Stimulated activated CD8-positive, alpha-beta memory T cell treated with anti-CD3 and anti-CD28 coated beads, Interleukin-2, amount 100 ng/mL, for 1 hour (primary cell): Measurements from ENCODE around the gene LAMA5.

Experiments
- DNase-seq, 2 donors: peaks; one replicate each; pipeline ENCODE4 v3.0.0-alpha.2; 2020; ENCODE audit warnings: low read depth in 2 of 2

Gene LAMA5

DNA sequence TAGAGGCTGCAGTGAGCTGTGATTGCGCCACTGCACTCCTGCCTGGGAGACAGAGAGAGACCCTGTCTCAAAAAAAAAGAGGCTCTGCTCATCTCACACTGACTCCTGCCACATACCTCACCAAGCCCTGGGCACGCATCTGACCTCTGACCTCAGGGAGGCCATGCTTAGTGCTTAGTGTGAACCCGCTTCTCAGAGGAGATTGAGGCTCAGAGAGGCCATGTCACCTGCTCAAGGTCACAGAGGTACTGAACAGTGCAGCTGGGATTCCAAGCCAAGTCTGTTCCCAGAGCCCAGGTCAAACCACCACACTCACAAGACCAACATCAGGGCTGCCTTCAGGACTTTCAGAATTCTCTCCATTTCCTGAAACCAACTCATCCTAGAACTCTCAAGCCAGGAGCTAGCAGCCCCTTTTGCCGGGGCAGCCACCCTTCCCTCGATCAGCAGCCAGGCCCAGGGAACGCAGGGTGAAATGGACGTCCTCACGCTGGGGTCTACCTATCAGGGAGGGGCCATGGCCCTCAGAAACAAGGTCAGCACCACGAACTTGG is 37.1 kb upstream of the LAMA5 start:
- no peak for DNase-seq

DNA sequence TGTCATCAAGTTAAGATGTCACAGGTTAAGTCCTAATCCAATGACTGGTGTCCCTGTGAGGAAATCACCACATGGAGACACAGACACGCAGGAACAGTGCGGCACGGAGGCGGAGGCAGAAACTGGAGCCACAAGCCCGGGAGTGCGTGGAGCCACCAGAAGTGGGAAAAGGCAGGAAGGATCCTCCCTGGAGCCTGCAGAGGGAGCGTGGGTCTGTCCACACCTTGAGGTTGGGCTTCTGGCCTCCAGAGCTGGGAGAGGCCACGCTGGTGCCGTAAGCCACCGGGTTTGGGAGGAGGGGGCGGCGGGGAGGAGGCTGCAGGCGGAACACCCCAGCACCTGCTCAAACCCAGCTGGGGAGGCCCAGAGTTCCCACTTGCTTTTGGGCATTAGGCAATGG is 36.2 kb upstream of the LAMA5 start:
- no peak for DNase-seq

DNA sequence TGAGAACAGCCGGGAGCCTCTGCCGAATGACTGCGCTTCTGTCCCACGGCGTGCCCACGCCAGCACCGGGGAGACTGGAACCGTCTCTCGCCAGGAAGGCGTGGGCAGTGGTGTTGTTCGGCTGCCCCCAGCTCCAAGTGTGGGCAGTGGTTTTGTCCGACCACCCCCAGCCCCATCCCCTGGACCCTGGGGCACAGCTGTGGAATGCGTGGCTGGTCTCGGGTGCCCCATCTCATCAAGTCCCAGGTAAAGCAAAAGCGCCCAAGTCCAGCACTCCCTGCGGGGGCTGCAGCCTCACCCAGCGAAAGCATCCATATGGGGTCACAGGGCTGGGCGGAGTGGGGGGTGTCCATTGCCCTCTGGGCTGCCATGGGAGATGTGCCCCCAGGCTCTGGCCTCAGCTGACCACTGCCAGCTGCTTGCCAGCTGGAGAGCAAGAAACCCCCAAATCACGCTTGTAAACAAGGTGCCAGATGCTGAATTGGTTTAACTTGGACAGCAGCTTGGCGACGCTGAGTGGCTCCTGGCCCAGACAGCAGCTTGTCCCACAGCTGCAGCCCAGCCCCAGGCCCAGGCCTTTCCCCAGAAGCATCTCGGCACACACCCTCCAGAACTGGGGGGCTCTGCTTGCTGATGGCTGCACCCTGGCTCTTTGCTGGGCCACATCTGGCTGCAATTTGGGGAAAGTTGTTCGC is 35.5 kb upstream of the LAMA5 start:
- no peak for DNase-seq

DNA sequence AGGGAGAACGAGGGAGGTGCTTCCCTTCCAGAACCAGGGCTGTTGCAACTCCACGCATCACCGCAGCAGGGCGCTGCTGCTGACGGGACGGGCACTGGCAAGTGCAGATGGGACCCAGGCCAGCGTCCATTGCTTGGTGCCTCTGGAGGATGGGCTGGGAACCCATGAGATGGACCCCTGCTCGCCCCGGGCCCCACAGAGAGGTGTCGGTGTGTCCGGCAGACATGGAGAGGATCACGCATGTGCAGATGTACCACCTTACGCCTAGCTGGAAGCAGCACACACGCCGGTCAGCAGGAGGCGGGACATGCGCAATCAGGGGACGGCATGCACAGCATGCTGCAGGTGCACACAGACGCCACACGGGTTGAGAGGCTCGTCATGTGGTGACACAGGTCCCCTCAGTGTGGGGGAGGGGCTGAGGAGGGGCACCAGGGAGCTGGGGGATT is 34.2 kb upstream of the LAMA5 start:
- DNase-seq: no peak

DNA sequence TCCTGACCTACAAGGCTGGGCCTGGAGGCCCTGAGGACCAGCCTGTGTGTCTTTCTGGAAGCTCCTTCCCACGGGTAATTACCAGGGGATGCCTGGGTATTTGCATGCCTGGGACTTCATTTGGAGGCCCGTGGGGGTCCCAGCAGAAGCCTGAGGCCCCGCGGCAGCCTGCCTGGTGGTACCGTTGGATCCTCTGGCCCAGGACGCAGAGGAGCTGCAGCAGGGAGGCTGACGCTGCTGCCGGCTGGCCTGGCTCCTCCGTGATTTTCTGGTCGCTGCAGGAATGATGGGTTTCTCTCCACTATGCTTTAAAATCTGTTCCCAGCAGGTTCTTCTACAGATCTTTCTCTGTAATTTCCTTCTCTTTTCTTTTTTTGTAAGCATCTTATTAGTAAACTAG is 33.4 kb upstream of the LAMA5 start:
- DNase-seq: no peak

DNA sequence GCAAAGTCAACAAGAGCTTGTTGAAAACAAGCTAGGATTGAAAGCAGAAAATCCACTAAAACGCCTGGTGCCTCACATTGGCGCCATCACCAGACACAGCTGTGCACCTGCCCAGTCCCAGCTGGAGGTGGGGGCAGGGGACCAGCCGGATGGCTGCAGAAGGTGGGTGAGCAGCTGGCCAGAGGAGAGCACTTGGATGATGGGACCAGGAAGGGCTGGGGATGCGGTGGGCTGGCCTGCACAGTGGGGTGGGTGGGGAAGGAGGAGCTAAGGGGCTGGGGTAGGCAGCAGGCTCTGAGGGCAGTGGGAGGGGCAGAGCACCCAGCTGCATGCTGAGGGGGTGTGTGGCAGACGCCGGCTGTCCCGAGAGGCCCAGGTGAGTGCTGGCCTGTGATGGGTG is 32.9 kb upstream of the LAMA5 start:
- no peak for DNase-seq

DNA sequence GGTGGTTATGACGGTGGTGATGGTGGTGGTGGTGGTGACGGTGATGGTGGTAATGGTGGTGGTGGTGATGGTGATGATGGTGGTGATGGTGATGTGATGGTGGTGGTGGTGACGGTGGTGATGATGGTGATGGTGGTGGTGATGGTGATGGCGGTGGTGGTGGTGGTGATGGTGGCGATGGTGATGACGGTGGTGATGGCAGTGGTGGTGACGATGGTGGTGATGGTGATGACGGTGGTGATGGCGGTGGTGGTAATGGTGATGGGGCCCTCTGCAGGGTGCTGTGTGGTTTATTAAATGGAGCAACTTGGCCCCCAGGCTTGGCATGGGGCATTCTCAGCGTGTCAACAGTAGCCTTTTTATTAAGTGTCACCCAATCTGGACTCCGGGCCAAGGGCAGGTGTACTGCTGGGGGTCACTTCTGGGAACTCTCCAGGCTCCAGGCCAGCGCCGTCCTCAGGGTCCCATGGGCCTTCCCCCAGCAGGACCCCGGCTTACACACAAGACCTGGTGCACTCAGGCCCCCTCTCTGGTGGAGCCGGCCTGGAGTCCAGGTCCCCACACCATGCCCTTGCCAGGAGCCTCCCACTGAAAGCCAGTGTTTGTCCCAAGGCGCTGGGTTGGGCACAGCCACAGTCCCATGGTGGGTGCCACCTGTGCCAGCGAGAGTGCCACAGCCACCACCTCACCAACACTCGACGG is 31.2 kb upstream of the LAMA5 start:
- no peak for DNase-seq

DNA sequence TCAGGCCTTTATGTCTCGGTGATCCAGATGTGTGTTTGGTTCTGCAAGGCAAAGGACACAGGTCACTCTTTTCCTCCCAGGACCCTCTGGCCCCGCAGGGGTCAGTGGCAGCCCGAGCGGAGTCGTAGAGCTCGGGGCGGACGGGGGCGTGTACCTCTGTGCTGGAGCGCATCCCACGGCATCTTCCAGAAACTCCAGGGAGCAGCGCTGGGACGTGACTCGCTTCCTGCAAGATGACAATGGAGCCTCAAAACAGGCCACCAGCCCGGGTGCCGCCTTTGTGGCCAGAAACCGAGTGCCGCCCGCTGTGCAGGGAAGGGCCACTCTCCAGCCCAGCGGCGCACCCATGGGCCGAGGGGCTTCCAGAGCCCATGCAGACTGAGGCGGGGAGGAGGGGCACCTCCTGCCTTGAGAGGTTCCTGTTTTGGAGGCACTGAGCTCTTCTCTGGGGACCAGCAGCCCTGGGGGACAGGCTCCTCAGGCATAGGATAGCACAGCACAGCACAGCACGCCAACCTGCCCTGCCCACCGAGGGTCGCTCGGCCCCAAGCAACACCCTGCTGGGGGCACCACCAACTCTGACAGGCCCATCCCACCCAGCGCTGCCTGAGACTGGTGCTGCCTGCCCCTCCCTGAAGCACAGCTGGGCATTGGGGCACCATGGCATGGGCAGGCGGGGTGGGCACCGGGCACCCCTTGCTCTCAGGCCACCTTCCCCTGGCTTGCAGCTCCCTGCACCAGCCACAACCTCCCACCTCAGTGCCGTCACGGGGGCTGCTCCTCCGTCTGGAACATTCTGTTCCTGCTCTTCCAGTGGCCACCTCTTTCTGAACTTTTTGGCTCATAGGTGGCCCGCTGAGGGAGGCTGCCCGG is 29.5 kb upstream of the LAMA5 start:
- DNase-seq: no peak

DNA sequence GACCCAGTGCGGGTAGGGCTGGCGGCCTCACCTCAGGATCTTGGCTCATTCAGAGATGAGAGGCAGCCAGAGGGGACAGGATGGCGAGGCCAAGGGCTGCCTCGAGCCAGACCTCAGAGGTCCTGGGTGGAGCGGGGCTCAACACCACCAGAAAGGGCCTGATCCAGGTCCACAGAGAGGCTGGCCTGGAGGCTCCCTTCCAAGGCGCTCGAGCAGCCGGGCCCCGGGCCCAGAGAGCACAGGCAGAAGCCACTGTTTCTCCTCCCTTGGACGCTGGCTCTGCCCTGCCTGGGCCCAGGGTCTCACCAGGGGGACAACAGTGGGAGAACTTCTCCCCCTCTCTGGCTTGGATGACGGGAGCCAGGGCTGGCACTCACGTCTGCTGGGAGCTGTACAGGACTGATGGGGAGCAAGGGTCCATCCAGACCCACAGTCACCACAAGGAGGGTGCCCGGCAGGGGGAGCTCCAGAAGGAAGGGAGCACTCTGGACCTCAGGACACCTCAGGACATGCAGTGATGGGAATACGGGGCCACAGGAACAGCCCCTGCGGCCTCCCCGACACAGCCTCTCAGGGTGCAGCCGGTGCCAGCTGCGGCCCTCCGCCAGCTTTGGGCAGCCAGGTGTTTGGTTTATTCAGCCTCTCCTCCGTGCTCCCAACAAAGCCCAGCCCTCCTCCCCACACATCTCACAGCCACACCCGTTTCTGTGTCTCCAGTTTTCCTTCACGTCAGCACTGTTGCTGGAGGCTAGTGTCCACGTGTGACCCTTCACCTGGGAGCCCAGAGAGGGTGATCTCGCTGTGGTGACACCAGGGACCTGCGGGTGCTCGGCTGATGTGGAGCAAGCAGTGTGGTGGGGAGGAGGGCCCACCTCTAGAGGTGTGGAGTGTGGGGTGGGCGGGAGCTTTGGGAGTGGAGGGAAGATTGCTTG is 28.5 kb upstream of the LAMA5 start:
- no peak for DNase-seq

DNA sequence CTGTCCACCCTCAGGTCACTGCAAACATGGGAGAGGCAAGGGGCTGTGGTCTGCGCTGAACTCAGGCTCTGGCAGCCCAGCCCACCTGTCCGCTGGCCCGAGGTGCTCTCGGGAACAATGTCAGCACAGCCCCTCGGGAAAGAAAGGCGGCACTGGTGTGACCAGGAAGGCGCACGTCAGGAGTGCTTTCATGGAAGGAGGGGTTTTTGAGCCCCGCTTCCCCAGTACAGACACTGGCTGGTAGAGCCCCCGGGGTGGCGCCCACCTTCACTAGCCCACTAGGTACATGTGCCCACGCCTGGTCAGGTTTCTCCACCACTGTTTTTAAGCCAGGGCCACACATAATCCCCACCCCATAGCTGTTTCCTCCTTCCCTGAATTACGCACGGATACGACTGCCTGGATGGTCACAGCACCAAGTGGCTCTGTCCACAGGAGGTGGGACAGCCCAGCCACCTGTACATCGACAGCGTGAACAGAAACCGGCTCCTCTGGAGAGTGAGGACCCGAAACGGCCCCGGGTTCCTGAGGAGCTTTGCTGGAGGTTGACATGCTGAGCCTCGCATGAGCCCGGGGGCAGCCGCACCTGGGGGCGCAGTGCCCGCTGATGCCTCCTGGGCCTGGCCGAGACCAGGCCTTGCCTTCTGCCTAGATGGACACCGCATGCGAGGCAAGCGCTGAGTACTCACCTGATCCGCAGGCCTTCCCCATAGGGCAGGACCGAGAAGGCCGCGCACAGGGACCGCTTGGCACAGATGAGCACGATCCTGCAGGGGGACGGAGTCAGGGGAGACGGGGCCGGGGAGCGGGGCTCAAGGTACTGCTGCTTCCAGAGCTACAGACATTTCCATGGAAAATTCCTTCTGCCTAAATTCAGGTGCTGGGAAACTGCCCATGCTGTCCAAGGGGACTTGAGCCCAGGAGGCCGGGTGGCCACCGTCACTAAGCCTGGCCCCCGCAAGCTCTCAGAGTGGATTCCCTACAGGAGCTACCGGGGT is 27.4 kb upstream of the LAMA5 start:
- DNase-seq: no peak

DNA sequence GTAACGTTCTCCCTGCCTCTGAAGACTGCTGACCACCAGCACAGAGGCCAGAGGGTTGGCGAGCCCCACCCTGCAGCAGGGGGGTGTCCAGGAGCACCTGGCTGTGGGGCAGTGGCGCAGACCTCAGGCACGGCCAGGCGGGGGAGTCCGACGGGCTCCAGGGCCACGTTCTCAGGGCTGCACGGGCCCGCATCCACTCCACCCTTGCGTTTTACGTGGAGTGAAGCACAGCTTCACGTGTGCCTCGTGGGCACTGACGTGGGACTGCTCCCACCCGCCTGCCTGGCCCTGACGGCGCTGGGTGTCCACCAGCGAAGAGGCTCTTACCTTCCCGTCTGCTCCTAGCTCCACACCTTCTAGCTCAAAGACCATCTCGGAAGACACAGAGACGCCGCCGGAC is 26.7 kb upstream of the LAMA5 start:
- DNase-seq: no peak

DNA sequence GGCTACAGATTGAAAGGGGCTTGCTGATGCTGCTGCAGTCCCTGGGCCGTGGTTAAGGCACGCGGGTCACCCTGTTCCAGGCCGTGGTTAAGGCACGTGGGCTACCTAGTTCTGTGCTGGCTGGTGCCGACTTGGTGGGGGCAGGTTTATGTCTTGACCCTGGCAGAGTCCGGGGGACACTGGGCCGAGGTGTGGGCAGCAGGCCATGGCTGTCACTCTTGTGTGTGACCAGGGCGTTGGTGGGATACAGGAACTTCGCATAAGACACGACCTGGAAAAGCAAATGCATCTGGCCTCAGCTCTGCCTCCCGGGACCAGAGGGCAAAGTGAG is 26.2 kb upstream of the LAMA5 start:
- DNase-seq: no peak

DNA sequence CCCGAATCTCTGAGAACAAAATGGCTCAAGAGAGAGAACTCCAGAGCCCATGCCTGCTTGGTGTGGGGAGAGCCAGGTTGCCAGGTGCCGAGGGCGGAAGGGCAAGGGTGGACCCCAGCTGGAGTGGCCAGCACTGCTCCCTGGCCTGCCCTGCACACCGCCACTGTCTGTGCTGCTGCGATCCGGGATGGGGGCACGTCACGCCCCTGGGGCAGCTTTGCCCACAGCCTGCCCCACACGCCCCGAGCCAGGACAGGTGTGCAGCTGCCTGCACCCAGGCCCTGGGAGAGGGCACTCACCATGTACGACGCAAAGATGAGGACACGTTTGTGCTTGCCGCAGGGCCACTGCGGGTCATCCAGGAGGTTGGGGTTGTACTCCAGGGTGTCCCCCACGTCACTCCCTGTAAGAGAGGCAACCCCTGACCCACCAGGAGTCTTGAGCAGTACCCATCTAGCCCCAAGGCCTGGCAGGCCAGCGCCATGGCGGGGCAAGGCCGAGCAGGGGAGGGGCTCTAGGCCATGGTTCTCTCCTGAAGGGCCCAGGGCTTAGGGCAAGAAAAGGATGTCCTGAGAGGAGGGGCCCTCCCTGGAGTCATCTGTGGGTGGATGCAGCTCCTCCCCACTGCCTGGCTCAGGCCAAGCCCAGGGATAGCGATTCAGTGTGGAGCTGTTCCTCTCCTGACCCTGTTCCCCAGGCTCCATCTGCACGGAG is 25.7 kb upstream of the LAMA5 start:
- no peak for DNase-seq

DNA sequence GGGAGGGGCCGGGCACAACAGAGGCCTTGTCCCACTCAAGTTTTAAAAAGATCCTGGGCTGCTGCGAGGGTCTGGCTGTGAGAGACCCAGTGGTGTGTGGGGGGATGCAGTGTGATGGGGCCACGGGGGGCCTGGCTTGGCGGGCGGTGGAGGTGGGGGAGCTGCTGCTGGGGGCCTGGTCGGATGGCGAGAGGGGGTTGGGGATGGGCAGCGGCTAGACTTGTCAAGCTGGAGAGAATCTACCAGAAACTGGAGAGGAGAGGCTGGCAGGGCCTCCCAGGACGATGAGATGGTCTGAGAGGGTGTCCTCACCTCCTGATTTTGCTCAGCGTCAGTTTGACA is 24.9 kb upstream of the LAMA5 start:
- DNase-seq: no peak

DNA sequence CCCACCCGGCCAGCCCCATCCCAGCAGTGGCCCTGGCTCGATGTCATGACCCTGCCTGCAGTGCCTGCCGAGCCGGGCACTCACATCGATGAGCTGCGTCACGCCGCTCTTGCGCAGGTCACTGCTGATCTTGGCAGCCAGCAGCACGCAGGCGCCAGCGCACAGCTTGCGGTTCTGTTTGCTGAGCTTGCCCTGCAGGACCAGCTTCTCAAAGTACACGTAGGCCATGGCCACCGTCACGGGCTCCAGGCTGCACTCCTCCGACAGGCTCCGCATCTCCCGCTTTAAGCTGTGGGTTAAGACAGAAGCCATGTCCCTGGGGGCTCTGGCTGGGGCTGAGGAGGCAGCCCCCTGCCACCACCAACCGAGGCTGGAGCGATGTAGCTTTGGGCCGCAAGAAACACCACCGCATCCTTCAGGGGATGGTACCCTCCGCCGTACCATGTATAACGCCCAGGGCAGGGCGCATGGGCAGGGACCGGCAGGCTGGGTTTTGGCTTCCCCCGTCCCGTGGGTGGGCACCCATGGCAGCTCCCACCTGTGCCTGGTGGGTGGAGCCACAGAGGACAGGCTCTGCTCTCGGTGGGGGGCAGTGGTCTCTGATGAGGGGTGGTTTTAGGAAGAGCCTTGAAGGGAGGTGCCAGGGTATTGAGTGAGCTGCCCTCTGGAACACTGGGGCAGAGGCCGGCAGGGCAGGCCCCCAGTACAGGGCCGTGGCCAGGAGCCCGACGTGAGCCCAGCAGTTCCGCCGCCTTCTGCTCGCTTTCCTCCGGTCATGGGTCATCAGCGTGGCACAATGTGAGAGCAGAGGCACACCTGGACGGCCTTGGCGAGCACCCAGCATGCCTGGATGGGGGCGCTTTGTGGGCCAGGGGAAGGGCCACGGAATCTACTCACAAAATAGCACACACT is 24.3 kb upstream of the LAMA5 start:
- no peak for DNase-seq

DNA sequence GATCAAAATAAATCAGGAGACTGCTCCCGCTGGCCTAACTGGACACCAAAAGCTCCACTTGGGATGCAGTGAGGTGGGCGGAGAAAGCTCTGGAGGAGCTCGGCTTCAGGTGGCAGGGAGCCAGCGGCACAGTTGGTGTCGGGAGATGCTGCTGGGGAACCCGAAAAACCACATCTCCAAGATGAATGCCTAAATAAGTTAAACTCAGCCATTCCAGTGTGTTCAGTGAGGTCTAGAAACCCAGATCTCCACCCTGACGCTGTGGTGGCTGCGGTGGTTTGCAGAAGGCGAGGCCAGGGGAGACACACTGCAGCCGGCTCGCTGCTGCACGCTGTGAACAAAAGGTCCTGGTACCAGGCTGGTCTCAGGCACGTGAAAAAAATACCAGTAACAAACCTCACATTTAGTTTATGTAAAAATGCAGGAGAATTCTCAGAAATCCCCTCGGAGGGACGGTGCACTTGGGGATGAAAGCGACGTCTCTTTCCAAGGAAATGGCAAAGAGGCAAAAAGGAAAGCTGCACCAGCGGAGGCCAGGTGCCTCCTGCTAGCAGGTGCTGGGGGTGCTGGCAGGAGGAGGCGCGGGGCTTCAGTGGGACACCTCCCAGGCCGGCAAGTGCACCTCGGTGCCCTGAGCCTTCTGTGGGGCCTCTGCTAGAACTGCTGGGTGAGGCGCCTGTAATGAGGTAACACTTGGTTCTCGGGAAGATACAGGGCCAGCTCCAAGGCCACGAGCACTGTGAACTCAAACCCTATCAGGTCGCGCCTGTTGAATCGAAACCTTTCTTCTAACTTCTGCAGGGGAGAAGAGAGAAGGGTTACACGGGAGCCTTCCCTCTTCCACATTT is 23.4 kb upstream of the LAMA5 start:
- no peak for DNase-seq

DNA sequence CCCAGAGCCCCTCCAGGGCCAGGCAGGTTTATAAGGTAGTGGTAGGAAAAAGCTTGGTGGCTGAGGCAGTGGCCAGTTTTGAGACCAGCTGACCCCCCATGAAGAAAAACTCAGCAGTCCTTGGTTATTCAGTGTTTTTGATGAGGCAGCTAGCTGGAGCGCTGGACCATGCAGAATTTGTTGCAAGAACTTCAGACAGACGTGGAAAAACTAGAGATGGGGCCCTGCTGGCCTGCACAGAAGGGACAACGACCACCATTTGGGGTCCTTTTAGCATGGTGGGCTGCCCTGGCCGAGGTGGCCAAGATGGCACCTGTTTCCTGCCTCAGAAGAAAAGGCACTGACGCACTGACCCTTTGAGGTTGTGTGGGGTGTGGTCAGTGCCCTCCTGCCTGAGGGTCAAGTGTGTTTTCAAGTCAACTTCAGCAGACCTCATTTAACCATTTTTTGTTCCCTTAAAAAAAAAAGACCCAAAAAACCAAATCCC is 22.5 kb upstream of the LAMA5 start:
- no peak for DNase-seq
